HepG2 (cell line): Measurements from ENCODE around the gene LDLRAD4. TPM values are rescaled to one million over a fixed set of nuclear protein-coding genes. Genes with fewer than 3 reads are reported as not detected.

Experiments used
- ATAC-seq: fragments of 200-7000 bp; cut with Tn5 transposase; 3 replicates; pipeline ENCODE4 v1.9.1; 2020; ENCODE audit warnings: mild to moderate bottlenecking, moderate library complexity
- BruUV-seq: library from RNA; stranded (reverse); fragments of 400-500 nt; replicated peaks from 2 replicates; lab custom pipeline; 2021; lab: Mats Ljungman, UMichigan
- CTCF ChIA-PET: fragments of 300-600 bp; formaldehyde crosslinking; extraction: SDS; loops from one replicate; lab custom pipeline; 2021; ENCODE audit warnings: low total read pairs, inconsistent platforms, low intra/inter-chr PET ratio; lab: Yijun Ruan, JAX
- POLR2A ChIA-PET: fragments of 350-600 bp; sonication (Branson Sonifier 250); formaldehyde crosslinking; loops from one replicate; lab custom pipeline; 2020; ENCODE audit warnings: antibody characterized with exemption, inconsistent platforms; lab: Yijun Ruan, JAX
- DNase-seq: peaks from one replicate; pipeline ENCODE4 v3.0.0-alpha.2; 2015; ENCODE audit warnings: low spot score
- FAIRE-seq: peaks from 3 replicates; lab custom pipeline; 2011; peaks lifted over from hg19 to GRCh38; lab: Jason Lieb, UNC
- H2AFZ ChIP-seq: one replicate; pipeline ENCODE4 v1.6.1; 2011; ENCODE audit warnings: low read length, inconsistent platforms
- H3K27ac ChIP-seq: fragments of 300-600 bp; 3 replicates; pipeline ENCODE4 v1.8.0; 2011; ENCODE audit warnings: mixed run types, mild to moderate bottlenecking, mixed read lengths, low read length, inconsistent platforms; ENCODE audit not compliant: insufficient read depth; ENCODE audit errors: extremely low read length
- H3K27me3 ChIP-seq, 2 experiments: fragments of 200-600 bp in 1 of 2; 2 replicates in 1 of 2; 3 replicates in 1 of 2; pipeline versions ENCODE4 v1.6.0 to v1.8.0; 2011; ENCODE audit warnings: low read length in 2 of 2, mild to moderate bottlenecking in 2 of 2, moderate library complexity in 2 of 2, inconsistent platforms in 1 of 2; ENCODE audit not compliant: insufficient read depth in 2 of 2, control insufficient read depth in 1 of 2
- H3K36me3 ChIP-seq, 2 experiments: fragments of 200-600 bp in 1 of 2; replicated peaks in 1 of 2; 2 replicates in 1 of 2; 3 replicates in 1 of 2; pipeline versions ENCODE4 v1.5.1 to v1.8.0; 2011; ENCODE audit warnings: low read length in 2 of 2, inconsistent platforms in 1 of 2; ENCODE audit not compliant: insufficient read depth in 2 of 2, control insufficient read depth in 1 of 2
- H3K4me1 ChIP-seq: 2 replicates; pipeline ENCODE4 v1.5.1; 2012; ENCODE audit warnings: low read length, inconsistent platforms; ENCODE audit not compliant: insufficient read depth
- H3K4me2 ChIP-seq: 2 replicates; pipeline ENCODE4 v1.6.0; 2011; ENCODE audit warnings: low read depth, low read length, inconsistent platforms
- H3K4me3 ChIP-seq, 3 experiments: fragments of 200-600 bp in 1 of 3; sonication (generic), shearing (Covaris generic) in 1 of 3; replicated peaks in 1 of 3; 2 replicates each; pipeline ENCODE4 v1.5.1; 2011 to 2016; ENCODE audit warnings: low read length in 3 of 3, inconsistent platforms in 2 of 3, low read depth in 2 of 3, mild to moderate bottlenecking in 2 of 3, control low read depth in 1 of 3, mixed read lengths in 1 of 3; ENCODE audit not compliant: insufficient read depth in 1 of 3
- H3K79me2 ChIP-seq: one replicate; pipeline ENCODE4 v1.6.1; 2011; ENCODE audit warnings: low read length, inconsistent platforms; ENCODE audit not compliant: insufficient read depth
- H3K9ac ChIP-seq: 2 replicates; pipeline ENCODE4 v1.6.0; 2011; ENCODE audit warnings: mild to moderate bottlenecking, low read depth, low read length, inconsistent platforms; ENCODE audit not compliant: insufficient read depth
- H3K9me3 ChIP-seq: 2 replicates; pipeline ENCODE4 v1.5.1; 2012; ENCODE audit warnings: mild to moderate bottlenecking, low read length
- H4K20me1 ChIP-seq: 2 replicates; pipeline ENCODE4 v1.6.0; 2011; ENCODE audit warnings: inconsistent platforms, mild to moderate bottlenecking, low read length, moderate library complexity; ENCODE audit not compliant: insufficient read depth
- BCL3 ChIP-seq: sonication (generic); formaldehyde crosslinking; IDR thresholded peaks from 2 replicates; pipeline ENCODE4 v1.5.1; 2020; ENCODE audit warnings: mild to moderate bottlenecking, missing genetic modification reagents, moderate library complexity
- CC2D1A ChIP-seq: sonication (generic); formaldehyde crosslinking; IDR thresholded peaks from 2 replicates; pipeline ENCODE4 v1.8.1; 2023; ENCODE audit warnings: mild to moderate bottlenecking, missing genetic modification reagents
- DMTF1 ChIP-seq: sonication (generic); formaldehyde crosslinking; IDR thresholded peaks from 2 replicates; pipeline ENCODE4 v1.4.0; 2020; ENCODE audit warnings: mild to moderate bottlenecking, missing genetic modification reagents
- DNMT3B ChIP-seq: conservative IDR thresholded peaks from 2 replicates; pipeline ENCODE4 v1.6.1; 2016; ENCODE audit warnings: missing biosample characterization, control low read depth
- GMEB2 ChIP-seq: IDR thresholded peaks from 2 replicates; pipeline ENCODE4 v1.6.1; 2016; ENCODE audit warnings: missing biosample characterization, missing genetic modification reagents, low read depth
- GTF2F1 ChIP-seq: fragments of 150-350 bp; IDR thresholded peaks from 2 replicates; pipeline ENCODE4 v1.6.1; 2014; ENCODE audit warnings: low read length
- HBP1 ChIP-seq: IDR thresholded peaks from 2 replicates; pipeline ENCODE4 v1.6.1; 2016; ENCODE audit warnings: low read depth, control low read depth
- HNRNPH1 ChIP-seq: fragments of 200-400 bp; formaldehyde crosslinking; optimal IDR thresholded peaks from 2 replicates; pipeline ENCODE3; 2017; ENCODE audit warnings: mild to moderate bottlenecking, low read depth, low read length
- ISX ChIP-seq: sonication (generic); formaldehyde crosslinking; conservative IDR thresholded peaks from 2 replicates; pipeline ENCODE4 v1.5.0; 2020; ENCODE audit warnings: missing genetic modification reagents
- NAIF1 ChIP-seq: sonication (generic); formaldehyde crosslinking; IDR thresholded peaks from 2 replicates; pipeline ENCODE4 v1.5.0; 2020; ENCODE audit warnings: mild to moderate bottlenecking, missing genetic modification reagents, borderline replicate concordance
- NFYC ChIP-seq: IDR thresholded peaks from 2 replicates; pipeline ENCODE4 v1.6.1; 2016; ENCODE audit warnings: missing genetic modification reagents, missing compliant biosample characterization
- RNF219 ChIP-seq: sonication (generic); formaldehyde crosslinking; IDR thresholded peaks from 2 replicates; pipeline ENCODE4 v1.5.0; 2020; ENCODE audit warnings: mild to moderate bottlenecking, missing genetic modification reagents
- SRSF1 ChIP-seq: fragments of 200-400 bp; formaldehyde crosslinking; optimal IDR thresholded peaks from 2 replicates; pipeline ENCODE3; 2017; ENCODE audit warnings: mild to moderate bottlenecking, low read depth, low read length, moderate library complexity
- ZNF567 ChIP-seq: sonication (generic); formaldehyde crosslinking; IDR thresholded peaks from 2 replicates; pipeline ENCODE4 v1.8.1; 2023; ENCODE audit warnings: mild to moderate bottlenecking, missing genetic modification reagents, borderline replicate concordance
- WGBS: methylation state at CpG from one replicate; pipeline ENCODE4 v1.1.6; 2017; ENCODE audit warnings: low lambda C conversion rate; 5-methylcytosine and 5-hydroxymethylcytosine counted together
- in situ Hi-C: cut with HindIII; loops from 2 replicates; pipeline ENCODE4 v1.10.0; 2017; ENCODE audit warnings: low pct_unique_long_range_greater_than_20kb; ENCODE audit not compliant: extremely low pct_ligation_motif_present
- intact Hi-C: fragments of 100-400 bp; cut with micrococcal nuclease; formaldehyde crosslinking; loops from one replicate; pipeline ENCODE4 v1.10.0; 2022; ENCODE audit not compliant: unreplicated experiment
- polyA plus RNA-seq, 8 experiments: library from polyadenylated mRNA; depleted of rRNA in 3 of 8; stranded (reverse) in 7 of 8; unstranded in 1 of 8; fragments of >200 nt; fragmentation: Illumina TruSeq in 4 of 8; extraction: Trizol in 4 of 8; gene quantifications; 2 replicates each; pipeline versions ENCODE4 v1.2.1 to v1.2.3, GENCODE V29; 2011 to 2016; ENCODE audit warnings: low read depth in 4 of 8, missing spikeins in 1 of 8, mixed read lengths in 1 of 8; ENCODE audit not compliant: insufficient read depth in 1 of 8
- total RNA-seq, 5 experiments: library from RNA; depleted of rRNA; stranded (reverse); fragments of >200 nt; fragmentation: Illumina TruSeq; extraction: Trizol; gene quantifications; 2 replicates each; pipeline ENCODE4 v1.2.3, GENCODE V29; 2016; ENCODE audit warnings: low read depth in 1 of 5

Gene LDLRAD4
- total and polyA plus RNA-seq, 2 of the 13 experiments (the other 11 are each of a cell fraction or from before 2014, with no cell fraction given) = 13.6 to 20.9 TPM

GRCh38 chr18:13464432-13465123 is 246.0 kb downstream of the LDLRAD4 start:
- CTCF ChIA-PET = no interaction called here
- BruUV-seq = no TSS peak
- Histone ChIP-seq H3K36me3 (no peaks in the 10 kb centered on the region; a peak in 1 of 5 replicates), H3K9ac (no peak overlapping the region), H3K9me3 (no peaks in the 10 kb centered on the region), H4K20me1 (no peaks in the 10 kb centered on the region), H3K27me3 (no peaks in the 10 kb centered on the region), H3K27ac (no peak overlapping the region), H2AFZ (no peak overlapping the region), H3K4me2 (no peak overlapping the region), H3K4me1 (peaks cover 16% of the 10 kb centered on the region), H3K79me2 (no peaks in the 10 kb centered on the region), H3K4me3 (no peak overlapping the region)
- POLR2A ChIA-PET = no interaction called here
- WGBS = 95% methylated on average over 14 of the region's 14 CpGs
- no peak for FAIRE-seq
- DNase-seq = no peak
- intact Hi-C loops = no loop called here
- in situ Hi-C loops = no loop called here
- ATAC-seq = no peak
- TF ChIP-seq NAIF1 (CRISPR knock-in tag) (no peak), NFYC (no peak), ZNF567 (no peak), RNF219 (CRISPR knock-in tag) (no peak), DNMT3B (CRISPR knock-in tag) (no peak), GMEB2 (CRISPR knock-in tag) (no peak), CC2D1A (CRISPR knock-in tag) (no peak), GTF2F1 (no peak), SRSF1 (no peak), BCL3 (CRISPR knock-in tag) (no peak), ISX (no peak), HBP1 (no peak), DMTF1 (no peak), HNRNPH1 (no peak)
